H9 (cell line): ENCODE data around the gene GRIK4. TPM values are rescaled to one million over a fixed set of nuclear protein-coding genes. Genes with fewer than 3 reads are reported as not detected.

Experiments
- DNase-seq: peaks from one replicate; pipeline ENCODE4 v3.0.0-alpha.2; 2017
- H2AFZ ChIP-seq: one replicate; pipeline ENCODE4 v1.6.1; 2013; ENCODE audit warnings: mild to moderate bottlenecking, low read length, control low read depth, moderate library complexity
- H2AK5ac ChIP-seq: 2 replicates; pipeline ENCODE4 v1.6.1; 2013; ENCODE audit warnings: low read length, control low read depth, mixed read lengths; ENCODE audit not compliant: insufficient read length
- H2BK120ac ChIP-seq: one replicate; pipeline ENCODE4 v1.6.1; 2013; ENCODE audit warnings: low read depth, mild to moderate bottlenecking, low read length, control low read depth, inconsistent platforms; ENCODE audit not compliant: poor library complexity, severe bottlenecking
- H2BK12ac ChIP-seq: 2 replicates; pipeline ENCODE4 v1.6.1; 2013; ENCODE audit warnings: low read length, control low read depth, mixed read lengths, low read depth; ENCODE audit not compliant: insufficient read length
- H2BK15ac ChIP-seq: 2 replicates; pipeline ENCODE4 v1.6.1; 2013; ENCODE audit warnings: low read depth, low read length, control low read depth
- H2BK20ac ChIP-seq: one replicate; pipeline ENCODE4 v1.6.1; 2013; ENCODE audit warnings: low read depth, mild to moderate bottlenecking, low read length, control low read depth, inconsistent platforms; ENCODE audit not compliant: poor library complexity, severe bottlenecking
- H2BK5ac ChIP-seq: 2 replicates; pipeline ENCODE4 v1.6.1; 2013; ENCODE audit warnings: low read length, control low read depth, mixed read lengths; ENCODE audit not compliant: insufficient read length
- H3K14ac ChIP-seq: 2 replicates; pipeline ENCODE4 v1.6.1; 2013; ENCODE audit warnings: low read length, control low read depth; ENCODE audit not compliant: insufficient read depth
- H3K18ac ChIP-seq: 2 replicates; pipeline ENCODE4 v1.6.1; 2013; ENCODE audit warnings: low read depth, mild to moderate bottlenecking, mixed read lengths, low read length, control low read depth; ENCODE audit not compliant: insufficient read length
- H3K23ac ChIP-seq: 2 replicates; pipeline ENCODE4 v1.6.1; 2013; ENCODE audit warnings: low read length, control low read depth, mixed read lengths, low read depth; ENCODE audit not compliant: insufficient read length
- H3K23me2 ChIP-seq: 2 replicates; pipeline ENCODE4 v1.6.1; 2013; ENCODE audit warnings: low read depth, mild to moderate bottlenecking, mixed read lengths, low read length, control low read depth; ENCODE audit not compliant: insufficient read length, poor library complexity, severe bottlenecking
- H3K27ac ChIP-seq: 2 replicates; pipeline ENCODE4 v1.5.1; 2013; ENCODE audit warnings: low read length, control low read depth, mixed read lengths, low read depth; ENCODE audit not compliant: insufficient read length
- H3K27me3 ChIP-seq: 2 replicates; pipeline ENCODE4 v1.6.1; 2013; ENCODE audit warnings: low read length, control low read depth, inconsistent platforms; ENCODE audit not compliant: insufficient read depth
- H3K4ac ChIP-seq: 2 replicates; pipeline ENCODE4 v1.6.1; 2013; ENCODE audit warnings: low read depth, mild to moderate bottlenecking, control low read depth, inconsistent platforms, low read length, moderate library complexity
- H3K4me1 ChIP-seq: 2 replicates; pipeline ENCODE4 v1.6.1; 2013; ENCODE audit warnings: low read length, control low read depth, inconsistent platforms; ENCODE audit not compliant: insufficient read depth
- H3K4me2 ChIP-seq: 2 replicates; pipeline ENCODE4 v1.6.1; 2013; ENCODE audit warnings: low read length, control low read depth, mixed read lengths; ENCODE audit not compliant: insufficient read length, insufficient read depth
- H3K56ac ChIP-seq: 2 replicates; pipeline ENCODE4 v1.6.1; 2013; ENCODE audit warnings: low read depth, mild to moderate bottlenecking, mixed read lengths, low read length, control low read depth; ENCODE audit not compliant: insufficient read length
- H3K79me1 ChIP-seq: 2 replicates; pipeline ENCODE4 v1.6.1; 2013; ENCODE audit warnings: low read depth, mild to moderate bottlenecking, moderate library complexity, low read length, control low read depth, inconsistent platforms; ENCODE audit not compliant: insufficient read depth, poor library complexity, severe bottlenecking
- H3K79me2 ChIP-seq: 2 replicates; pipeline ENCODE4 v1.6.1; 2013; ENCODE audit warnings: low read length, control low read depth, inconsistent platforms; ENCODE audit not compliant: insufficient read depth
- H3K9ac ChIP-seq: 2 replicates; pipeline ENCODE4 v1.6.1; 2013; ENCODE audit warnings: low read length, control low read depth, mixed read lengths; ENCODE audit not compliant: insufficient read length; ENCODE audit errors: extremely low read depth
- H3K9me3 ChIP-seq: one replicate; pipeline ENCODE4 v1.6.1; 2013; ENCODE audit warnings: low read depth, low read length, inconsistent platforms; ENCODE audit not compliant: control insufficient read depth
- H3T11ph ChIP-seq: one replicate; pipeline ENCODE4 v1.6.1; 2013; ENCODE audit warnings: mild to moderate bottlenecking, low read length, control low read depth, inconsistent platforms
- H4K20me1 ChIP-seq: one replicate; pipeline ENCODE4 v1.6.1; 2013; ENCODE audit not compliant: control insufficient read depth, insufficient read length, insufficient read depth
- H4K5ac ChIP-seq: 2 replicates; pipeline ENCODE4 v1.6.1; 2013; ENCODE audit warnings: low read depth, mild to moderate bottlenecking, mixed read lengths, low read length, control low read depth; ENCODE audit not compliant: insufficient read length
- H4K8ac ChIP-seq: replicated peaks from 2 replicates; pipeline ENCODE4 v1.6.1; 2013; ENCODE audit warnings: low read length, control low read depth, mixed read lengths, low read depth; ENCODE audit not compliant: insufficient read length
- H4K91ac ChIP-seq: 2 replicates; pipeline ENCODE4 v1.6.1; 2013; ENCODE audit warnings: low read depth, mild to moderate bottlenecking, moderate library complexity, mixed read lengths, low read length, control low read depth; ENCODE audit not compliant: insufficient read length
- H3K27ac Mint-ChIP-seq, 3 experiments: 2 replicates in 2 of 3; 3 replicates in 1 of 3; pipeline ENCODE4 v1.8.0; 2020 to 2021; ENCODE audit warnings: mixed read lengths in 3 of 3, mild to moderate bottlenecking in 1 of 3, moderate library complexity in 1 of 3
- H3K27me3 Mint-ChIP-seq: 2 replicates; pipeline ENCODE4 v1.8.0; 2021; ENCODE audit warnings: low read depth, mild to moderate bottlenecking, moderate library complexity, mixed read lengths
- H3K36me3 Mint-ChIP-seq, 3 experiments: 2 replicates in 2 of 3; 3 replicates in 1 of 3; pipeline ENCODE4 v1.8.0; 2020 to 2021; ENCODE audit warnings: low read depth in 3 of 3, mixed read lengths in 3 of 3; ENCODE audit not compliant: insufficient read depth in 1 of 3
- H3K4me1 Mint-ChIP-seq, 2 experiments: 2 replicates each; pipeline ENCODE4 v1.8.0; 2020; ENCODE audit warnings: mixed read lengths in 2 of 2
- H3K4me3 Mint-ChIP-seq, 2 experiments: 2 replicates in 1 of 2; 3 replicates in 1 of 2; pipeline ENCODE4 v1.8.0; 2020 to 2021; ENCODE audit warnings: mild to moderate bottlenecking in 2 of 2, mixed read lengths in 2 of 2, moderate library complexity in 1 of 2
- H3K9me3 Mint-ChIP-seq, 2 experiments: 2 replicates in 1 of 2; 3 replicates in 1 of 2; pipeline ENCODE4 v1.8.0; 2020; ENCODE audit warnings: mild to moderate bottlenecking in 2 of 2, mixed read lengths in 2 of 2, moderate library complexity in 1 of 2
- WGBS: extraction: QIAGEN DNeasy Blood & Tissue Kit; methylation state at CpG from one replicate; pipeline ENCODE4 v1.1.7; 2013; ENCODE audit warnings: missing lambda C conversion rate, low lambda C conversion rate, mixed read lengths; ENCODE audit not compliant: insufficient read length; ENCODE audit errors: extremely low coverage; 5-methylcytosine and 5-hydroxymethylcytosine counted together
- total RNA-seq: library from RNA; stranded (reverse); gene quantifications from 2 replicates; pipeline ENCODE4 v1.2.1, GENCODE V29; 2021
- TF ChIP-seq, protein P1 (sequence below): fragments of 200-600 bp; sonication (generic); conservative IDR thresholded peaks from 3 replicates; pipeline ENCODE4 v1.8.0; 2021; ENCODE audit warnings: antibody characterized with exemption, mild to moderate bottlenecking

Gene GRIK4
- total RNA-seq, 1 experiment from 2014 or later: 2.3 TPM

DNA sequence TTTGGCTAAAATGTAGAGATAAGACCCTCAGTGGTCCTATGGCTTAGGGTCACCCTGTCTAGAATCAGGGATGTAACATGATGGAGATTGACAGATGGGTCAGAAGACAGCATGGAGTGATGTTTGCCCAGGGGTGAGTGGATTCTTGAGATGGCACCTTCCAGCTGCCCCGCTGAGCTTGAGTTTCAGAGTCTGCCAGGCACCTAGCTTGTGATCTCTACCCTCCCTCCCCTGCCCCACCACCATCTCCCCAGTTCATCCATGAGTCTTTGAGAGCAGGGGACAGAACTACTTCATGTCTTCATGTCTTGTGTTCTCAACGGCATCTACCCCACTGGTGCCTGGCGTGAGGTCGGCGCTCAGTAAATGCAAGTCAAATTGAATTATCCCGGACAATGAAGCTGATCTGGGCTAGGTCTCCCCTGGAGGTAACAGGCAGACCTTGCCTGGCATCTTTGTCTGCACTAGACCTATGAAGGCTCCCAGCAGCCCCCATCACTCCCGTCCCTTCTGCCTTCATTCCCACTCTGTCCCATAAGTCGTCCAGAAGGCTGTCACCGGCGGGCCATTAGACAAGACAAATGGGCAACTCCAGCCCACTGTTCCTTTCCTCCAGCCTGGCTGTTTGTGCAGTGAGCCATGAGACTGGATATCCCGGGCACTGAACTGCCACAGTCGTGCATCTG is 273.2 kb downstream of the GRIK4 start:
- Histone ChIP-seq H3K4me1 (peaks cover 6% of the 10 kb centered on the region; the same call in 1 of the 2 replicates), H2AFZ (no peak overlapping the region), H2BK120ac (no peak overlapping the region), H3K23ac (no peak overlapping the region), H2AK5ac (no peak overlapping the region), H3K9ac (no peak overlapping the region), H3K14ac (no peak overlapping the region; the same call in 1 of the 2 replicates), H3K23me2 (no peaks in the 10 kb centered on the region), H4K8ac (no peak overlapping the region), H2BK20ac (no peak overlapping the region), H3K56ac (no peak overlapping the region), H3K79me1 (no peaks in the 10 kb centered on the region), H3T11ph (no peak overlapping the region), H2BK15ac (no peak overlapping the region), H3K9me3 (no peaks in the 10 kb centered on the region), H2BK12ac (no peak overlapping the region), H3K79me2 (no peaks in the 10 kb centered on the region), H4K20me1 (no peaks in the 10 kb centered on the region), H4K91ac (no peak overlapping the region), H3K27ac (no peak overlapping the region), H4K5ac (no peak overlapping the region), H3K27me3 (no peaks in the 10 kb centered on the region), H3K18ac (no peak overlapping the region), H3K4ac (no peak overlapping the region), H2BK5ac (no peak overlapping the region), H3K4me2 (no peak overlapping the region)
- H3K9me3 Mint-ChIP-seq: no peaks in the 10 kb centered on the region; a peak in 1 of 5 replicates
- DNase-seq: no peak
- peaks cover 23 to 25% of the 10 kb centered on the region in 2 experiments for H3K4me1 Mint-ChIP-seq
- WGBS: no CpG with 5 or more reads among the region's 12 CpGs
- H3K36me3 Mint-ChIP-seq: no peaks in the 10 kb centered on the region
- no peak overlapping the region for H3K4me3 Mint-ChIP-seq
- peaks cover 9% of the 10 kb centered on the region for H3K27me3 Mint-ChIP-seq
- H3K27ac Mint-ChIP-seq: no peak overlapping the region
- TF ChIP-seq, protein P1, sequence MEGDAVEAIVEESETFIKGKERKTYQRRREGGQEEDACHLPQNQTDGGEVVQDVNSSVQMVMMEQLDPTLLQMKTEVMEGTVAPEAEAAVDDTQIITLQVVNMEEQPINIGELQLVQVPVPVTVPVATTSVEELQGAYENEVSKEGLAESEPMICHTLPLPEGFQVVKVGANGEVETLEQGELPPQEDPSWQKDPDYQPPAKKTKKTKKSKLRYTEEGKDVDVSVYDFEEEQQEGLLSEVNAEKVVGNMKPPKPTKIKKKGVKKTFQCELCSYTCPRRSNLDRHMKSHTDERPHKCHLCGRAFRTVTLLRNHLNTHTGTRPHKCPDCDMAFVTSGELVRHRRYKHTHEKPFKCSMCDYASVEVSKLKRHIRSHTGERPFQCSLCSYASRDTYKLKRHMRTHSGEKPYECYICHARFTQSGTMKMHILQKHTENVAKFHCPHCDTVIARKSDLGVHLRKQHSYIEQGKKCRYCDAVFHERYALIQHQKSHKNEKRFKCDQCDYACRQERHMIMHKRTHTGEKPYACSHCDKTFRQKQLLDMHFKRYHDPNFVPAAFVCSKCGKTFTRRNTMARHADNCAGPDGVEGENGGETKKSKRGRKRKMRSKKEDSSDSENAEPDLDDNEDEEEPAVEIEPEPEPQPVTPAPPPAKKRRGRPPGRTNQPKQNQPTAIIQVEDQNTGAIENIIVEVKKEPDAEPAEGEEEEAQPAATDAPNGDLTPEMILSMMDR: no peak
